SHP77 treated with DMSO at 0.1 percent for 48 hours (cell line): ENCODE measurements around the gene WDR88.

ENCODE experiments used
- DNase-seq: peaks from one replicate; lab custom pipeline; 2025; lab: John Stamatoyannopoulos, UW

Gene WDR88, protein sequence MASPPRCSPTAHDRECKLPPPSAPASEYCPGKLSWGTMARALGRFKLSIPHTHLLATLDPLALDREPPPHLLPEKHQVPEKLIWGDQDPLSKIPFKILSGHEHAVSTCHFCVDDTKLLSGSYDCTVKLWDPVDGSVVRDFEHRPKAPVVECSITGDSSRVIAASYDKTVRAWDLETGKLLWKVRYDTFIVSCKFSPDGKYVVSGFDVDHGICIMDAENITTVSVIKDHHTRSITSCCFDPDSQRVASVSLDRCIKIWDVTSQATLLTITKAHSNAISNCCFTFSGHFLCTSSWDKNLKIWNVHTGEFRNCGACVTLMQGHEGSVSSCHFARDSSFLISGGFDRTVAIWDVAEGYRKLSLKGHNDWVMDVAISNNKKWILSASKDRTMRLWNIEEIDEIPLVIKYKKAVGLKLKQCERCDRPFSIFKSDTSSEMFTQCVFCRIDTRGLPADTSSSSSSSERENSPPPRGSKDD

DNA sequence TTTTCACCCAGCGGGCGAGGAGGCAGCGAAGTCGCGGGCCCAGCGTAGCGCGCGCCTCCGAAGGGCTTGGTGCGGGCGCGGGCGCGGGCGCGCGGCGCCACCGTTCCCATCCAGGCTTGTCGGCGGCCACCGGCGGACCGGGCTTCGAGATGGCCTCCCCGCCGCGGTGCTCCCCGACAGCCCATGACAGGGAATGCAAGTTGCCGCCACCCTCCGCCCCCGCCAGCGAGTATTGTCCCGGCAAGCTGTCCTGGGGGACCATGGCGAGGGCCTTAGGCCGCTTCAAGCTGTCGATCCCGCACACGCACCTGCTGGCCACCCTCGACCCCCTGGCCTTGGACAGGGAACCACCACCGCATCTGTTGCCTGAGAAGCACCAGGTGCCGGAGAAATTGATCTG lies at the start of gene WDR88:
Gene WDR88, plus strand, starts transcription at position 94 of the 400 bp plus-strand sequence. Its CDS starts 56 bp downstream, at position 150.
- no peak for DNase-seq

- DNase-seq, result no peak
Observed at GRCh38 chr19:33085570-33086128, 46.3 kb upstream of the WDR88 start.

- no peak for DNase-seq
Observed at GRCh38 chr19:33086955-33087354, 45.0 kb upstream of the WDR88 start.

DNA sequence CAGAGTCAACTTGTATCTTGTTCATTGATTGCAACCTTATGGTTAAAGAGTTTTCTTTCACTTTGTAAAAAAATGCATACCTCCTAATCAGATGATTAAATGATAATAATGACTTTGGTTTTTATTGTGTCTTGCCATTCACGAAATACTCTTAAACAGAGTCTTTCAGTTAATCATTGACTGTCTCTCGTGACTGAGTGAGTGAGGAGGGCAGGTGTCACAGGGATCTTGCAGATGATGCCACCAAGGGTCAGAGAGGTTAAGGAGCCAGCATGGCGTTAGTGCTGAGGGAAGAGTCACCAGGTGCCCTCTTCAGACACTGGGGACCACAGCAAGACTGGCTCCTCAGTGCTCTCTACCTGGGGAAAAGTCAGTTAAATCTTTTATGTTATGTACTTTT lies 42.9 kb upstream of the WDR88 start:
- DNase-seq, result no peak

GRCh38 chr19:33090179-33090578 lies 41.7 kb upstream of the WDR88 start:
- DNase-seq, result no peak

DNA sequence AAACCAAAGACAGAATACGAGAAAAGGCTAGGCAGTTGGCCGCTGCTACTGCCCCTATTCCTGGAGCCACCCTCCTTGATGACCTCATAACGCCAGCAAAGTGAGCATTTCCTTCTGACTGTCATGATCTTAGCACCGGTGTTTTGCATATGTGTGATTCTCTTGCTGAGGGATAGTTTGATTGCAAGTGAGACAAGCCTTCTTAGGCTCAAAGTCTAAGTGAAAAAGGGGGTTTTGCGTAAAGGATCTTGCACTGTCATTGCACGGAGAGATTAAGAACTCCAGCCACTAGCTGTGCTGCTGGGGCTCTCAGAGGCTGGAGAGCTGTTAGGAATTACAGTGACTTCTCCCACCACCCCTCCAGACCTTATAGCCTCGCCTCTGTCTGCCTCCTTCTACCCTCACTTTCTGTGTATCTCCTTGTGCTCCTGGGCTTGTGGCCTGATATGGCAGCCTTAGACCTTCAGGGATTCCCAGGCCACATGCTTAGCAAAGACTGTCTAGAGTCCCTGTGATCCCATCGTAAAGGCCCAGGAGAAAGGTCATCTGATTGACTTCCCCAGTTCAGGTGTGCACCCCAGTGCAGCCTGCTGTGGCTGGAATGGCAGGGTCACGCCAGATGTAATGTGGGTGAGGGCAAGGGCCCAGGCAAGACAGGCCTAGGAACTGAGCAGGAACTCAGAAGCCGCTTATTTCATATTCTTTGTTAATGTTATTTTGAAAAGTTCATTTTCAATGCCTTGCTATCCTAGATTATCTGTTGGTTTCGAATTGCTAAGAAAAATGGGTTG lies 38.3 kb upstream of the WDR88 start:
- no peak for DNase-seq

GRCh38 chr19:33094436-33095067 lies 37.4 kb upstream of the WDR88 start:
- DNase-seq, result no peak

GRCh38 chr19:33096005-33096404 lies 35.9 kb upstream of the WDR88 start:
- no peak for DNase-seq

DNA sequence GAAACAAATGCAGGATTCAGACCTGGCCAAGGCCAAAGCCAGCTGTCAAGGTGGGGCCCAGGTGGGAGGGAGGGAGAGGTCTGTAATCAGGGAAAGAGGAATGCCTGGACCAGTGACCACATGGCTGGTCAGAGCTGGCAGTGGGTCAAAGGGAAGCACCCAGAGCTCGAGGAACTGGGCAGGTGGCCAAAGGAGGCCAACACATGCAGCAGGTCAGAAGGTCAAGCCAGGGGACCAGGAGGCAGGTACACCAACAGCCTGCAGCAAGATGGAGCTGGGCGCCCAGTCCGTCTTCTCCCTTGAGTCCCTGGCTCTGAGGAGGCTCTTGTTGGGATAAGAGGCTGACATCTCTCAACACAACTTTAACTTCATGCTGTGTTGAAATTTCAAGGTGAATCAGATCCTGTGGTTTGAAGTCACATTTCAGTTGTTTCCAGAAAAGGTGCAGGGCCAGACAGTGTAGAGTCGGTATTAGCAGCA lies 33.8 kb upstream of the WDR88 start:
- DNase-seq, result no peak

- DNase-seq, result no peak
Observed at GRCh38 chr19:33100894-33101644, 30.8 kb upstream of the WDR88 start.

- DNase-seq, result no peak
Observed at GRCh38 chr19:33102893-33103292, 29.0 kb upstream of the WDR88 start.

- no peak for DNase-seq
Observed at GRCh38 chr19:33108161-33108560, 23.8 kb upstream of the WDR88 start.

DNA sequence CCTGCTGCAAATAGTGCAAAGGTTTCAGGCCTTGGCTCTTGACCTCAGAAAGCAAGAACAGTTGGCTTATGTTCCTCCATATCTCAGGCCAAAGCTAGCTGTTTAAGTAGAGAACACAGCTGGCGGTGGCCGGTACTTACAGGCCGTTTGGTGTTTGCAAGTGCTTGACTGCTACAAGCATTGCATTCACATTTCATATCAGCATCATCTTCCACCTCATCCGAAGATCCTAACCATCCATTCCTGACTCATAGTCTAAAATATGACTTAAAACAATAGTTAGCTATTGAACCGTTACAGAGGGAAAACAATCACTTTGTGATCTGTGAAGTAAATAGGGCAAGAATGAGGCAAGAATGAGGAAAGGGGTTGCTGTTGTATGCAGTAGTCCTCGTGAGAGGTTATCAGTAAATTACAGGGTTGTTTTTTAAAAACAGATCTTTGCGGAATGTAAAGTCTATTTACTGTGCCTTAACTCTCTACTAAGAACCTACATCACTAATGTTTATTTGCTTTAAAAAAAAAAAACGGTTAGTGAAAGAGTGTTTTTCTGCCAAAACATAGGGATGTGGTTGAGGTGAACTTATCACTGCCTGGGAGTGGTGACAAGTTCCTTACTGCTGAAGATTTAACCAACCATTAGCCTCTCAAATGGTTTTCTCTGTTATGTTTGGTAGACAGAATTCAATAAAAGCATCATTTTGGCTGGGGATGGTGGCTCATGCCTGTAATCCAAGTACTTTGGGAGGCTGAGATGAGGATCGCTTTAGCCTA lies 21.6 kb upstream of the WDR88 start:
- no peak for DNase-seq

DNA sequence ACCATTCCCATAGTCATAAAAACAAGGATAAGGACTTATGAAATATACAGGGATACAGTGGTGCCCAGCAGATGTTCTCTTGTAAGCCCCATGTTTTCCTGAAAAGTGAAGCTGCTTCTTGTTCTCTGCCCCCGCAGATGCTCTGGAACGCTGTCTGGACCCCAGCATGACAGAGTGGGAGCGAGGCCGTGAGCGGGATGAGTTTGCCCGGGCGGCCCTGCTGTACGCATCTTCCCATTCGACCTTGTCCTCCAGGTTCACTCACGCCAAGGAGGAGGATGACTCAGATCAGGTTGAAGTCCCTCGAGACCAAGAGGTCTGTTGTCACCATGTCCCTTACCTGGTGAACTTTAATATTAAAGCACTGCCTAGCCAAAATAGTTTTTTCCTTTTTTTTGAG lies 20.3 kb upstream of the WDR88 start:
- DNase-seq, result no peak

- no peak for DNase-seq
Observed at GRCh38 chr19:33114312-33114711, 17.6 kb upstream of the WDR88 start.

DNA sequence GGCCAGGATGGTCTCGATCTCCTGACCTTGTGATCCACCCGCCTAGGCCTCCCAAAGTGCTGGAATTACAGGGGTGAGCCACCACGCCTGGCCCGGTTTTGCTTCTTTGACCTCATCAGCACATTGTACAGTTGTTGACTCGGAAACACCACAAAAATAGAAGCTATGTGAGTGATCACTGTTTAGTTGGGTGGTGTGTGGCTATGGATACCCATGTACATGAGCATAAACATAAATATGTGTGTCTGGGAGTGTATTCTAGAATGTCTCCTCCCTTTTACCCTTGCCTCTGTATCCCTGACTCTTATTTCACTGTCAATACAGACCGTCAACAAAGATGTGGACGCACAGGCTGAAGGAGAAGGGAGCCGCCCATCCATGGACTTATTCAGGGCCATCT lies 14.4 kb upstream of the WDR88 start:
- DNase-seq, result no peak

DNA sequence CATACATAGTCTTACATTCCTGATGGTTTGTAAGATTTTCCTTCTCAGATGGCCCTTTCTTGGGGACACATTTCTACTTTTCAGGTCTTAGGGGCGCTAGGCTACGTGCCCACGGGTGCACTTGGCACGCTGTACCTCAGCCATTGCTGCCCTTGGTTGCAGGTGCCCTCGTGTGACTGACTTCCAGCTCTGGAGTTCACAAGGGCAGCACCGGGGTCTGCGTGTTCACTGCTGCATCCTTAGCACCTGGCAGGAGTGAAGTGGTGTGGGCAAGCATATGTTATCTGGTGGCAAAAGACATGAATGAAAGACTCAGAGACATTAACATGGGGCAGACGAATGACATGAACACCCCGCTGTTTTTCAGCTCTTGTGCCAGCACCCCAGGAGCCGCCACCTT lies 13.3 kb upstream of the WDR88 start:
- DNase-seq, result no peak

- DNase-seq, result no peak
Observed at GRCh38 chr19:33124207-33125098, 7.5 kb upstream of the WDR88 start.

- peak; percentile 20 for DNase-seq
Observed at GRCh38 chr19:33125929-33126388, 6.0 kb upstream of the WDR88 start.
